Caco-2 (cell line): Measurements from ENCODE around the gene NAA11. TPM values are rescaled to one million over a fixed set of nuclear protein-coding genes. Genes with fewer than 3 reads are reported as not detected.

Experiments
- BruUV-seq: library from RNA; stranded (reverse); fragments of 400-500 nt; replicated peaks from 2 replicates; lab custom pipeline; 2021; lab: Mats Ljungman, UMichigan
- CTCF ChIA-PET: fragments of 300-600 bp; sonication (Branson Sonifier 250); formaldehyde crosslinking; loops from one replicate; lab custom pipeline; 2022; ENCODE audit warnings: antibody characterized with exemption; lab: Charles Lee
- POLR2A ChIA-PET: fragments of 300-600 bp; sonication (Branson Sonifier 250); formaldehyde crosslinking; loops from one replicate; lab custom pipeline; 2022; ENCODE audit warnings: antibody characterized with exemption; lab: Charles Lee
- DNase-seq, 2 experiments: peaks; one replicate each; pipeline versions ENCODE4 v3.0.0 to v3.0.0-alpha.2; 2020 to 2022
- H3K27me3 ChIP-seq: replicated peaks from 2 replicates; pipeline ENCODE4 v1.6.0; 2011; ENCODE audit warnings: low read length; ENCODE audit not compliant: control insufficient read depth, insufficient read depth
- H3K36me3 ChIP-seq: 2 replicates; pipeline ENCODE4 v1.5.1; 2011; ENCODE audit warnings: low read length; ENCODE audit not compliant: control insufficient read depth, insufficient read depth
- H3K4me1 ChIP-seq: fragments of 250-450 bp; sonication (Bioruptor Pico); 2 replicates; pipeline ENCODE4 v1.5.1; 2020; ENCODE audit warnings: mild to moderate bottlenecking
- H3K4me3 ChIP-seq: 2 replicates; pipeline ENCODE4 v1.5.1; 2011; ENCODE audit warnings: low read depth, mild to moderate bottlenecking, control low read depth, low read length
- H3K9me3 ChIP-seq: fragments of 250-450 bp; sonication (Bioruptor Pico); 2 replicates; pipeline ENCODE4 v1.5.1; 2020; ENCODE audit warnings: mild to moderate bottlenecking, moderate library complexity
- H3K27ac Mint-ChIP-seq: one replicate; pipeline ENCODE4 v1.8.0; 2022; ENCODE audit warnings: mixed read lengths; ENCODE audit not compliant: unreplicated experiment
- H3K27me3 Mint-ChIP-seq: one replicate; pipeline ENCODE4 v1.8.0; 2022; ENCODE audit warnings: mixed read lengths; ENCODE audit not compliant: insufficient read depth, unreplicated experiment
- H3K36me3 Mint-ChIP-seq: one replicate; pipeline ENCODE4 v1.8.0; 2022; ENCODE audit warnings: mild to moderate bottlenecking, mixed read lengths; ENCODE audit not compliant: insufficient read depth, unreplicated experiment
- H3K4me1 Mint-ChIP-seq: one replicate; pipeline ENCODE4 v1.8.0; 2022; ENCODE audit warnings: low read depth, mixed read lengths; ENCODE audit not compliant: unreplicated experiment
- H3K4me3 Mint-ChIP-seq: one replicate; pipeline ENCODE4 v1.8.0; 2022; ENCODE audit warnings: mild to moderate bottlenecking, moderate library complexity, mixed read lengths; ENCODE audit not compliant: unreplicated experiment
- H3K9me3 Mint-ChIP-seq: one replicate; pipeline ENCODE4 v1.8.0; 2022; ENCODE audit warnings: mixed read lengths; ENCODE audit not compliant: unreplicated experiment
- intact Hi-C: fragments of 100-400 bp; cut with micrococcal nuclease; formaldehyde crosslinking; loops from one replicate; pipeline ENCODE4 v1.10.0; 2022; ENCODE audit not compliant: unreplicated experiment
- total RNA-seq: library from RNA; stranded (reverse); gene quantifications from 2 replicates; pipeline ENCODE4 v1.2.3, GENCODE V29; 2022
- TF ChIP-seq, protein P1 (sequence below), 2 experiments: fragments of 200-600 bp in 1 of 2; IDR thresholded peaks; 1 replicate in 1 of 2; 2 replicates in 1 of 2; pipeline versions ENCODE4 v1.5.1 to v1.8.0; 2011 to 2022; ENCODE audit warnings: antibody characterized with exemption in 1 of 2, control low read depth in 1 of 2, inconsistent platforms in 1 of 2, low read depth in 1 of 2, low read length in 1 of 2, mild to moderate bottlenecking in 1 of 2, moderate library complexity in 1 of 2; ENCODE audit not compliant: insufficient read depth in 1 of 2, severe bottlenecking in 1 of 2, unreplicated experiment in 1 of 2

Gene NAA11
- total RNA-seq, 1 experiment from 2014 or later: not detected

- BruUV-seq: no TSS peak
- intact Hi-C loops: no loop called here
- POLR2A ChIA-PET: no interaction called here
- Mint-ChIP-seq H3K27me3 (no peaks in the 10 kb centered on the region), H3K27ac (no peak overlapping the region), H3K36me3 (no peaks in the 10 kb centered on the region), H3K4me1 (no peaks in the 10 kb centered on the region), H3K9me3 (no peaks in the 10 kb centered on the region), H3K4me3 (no peak overlapping the region)
- TF ChIP-seq, protein P1, sequence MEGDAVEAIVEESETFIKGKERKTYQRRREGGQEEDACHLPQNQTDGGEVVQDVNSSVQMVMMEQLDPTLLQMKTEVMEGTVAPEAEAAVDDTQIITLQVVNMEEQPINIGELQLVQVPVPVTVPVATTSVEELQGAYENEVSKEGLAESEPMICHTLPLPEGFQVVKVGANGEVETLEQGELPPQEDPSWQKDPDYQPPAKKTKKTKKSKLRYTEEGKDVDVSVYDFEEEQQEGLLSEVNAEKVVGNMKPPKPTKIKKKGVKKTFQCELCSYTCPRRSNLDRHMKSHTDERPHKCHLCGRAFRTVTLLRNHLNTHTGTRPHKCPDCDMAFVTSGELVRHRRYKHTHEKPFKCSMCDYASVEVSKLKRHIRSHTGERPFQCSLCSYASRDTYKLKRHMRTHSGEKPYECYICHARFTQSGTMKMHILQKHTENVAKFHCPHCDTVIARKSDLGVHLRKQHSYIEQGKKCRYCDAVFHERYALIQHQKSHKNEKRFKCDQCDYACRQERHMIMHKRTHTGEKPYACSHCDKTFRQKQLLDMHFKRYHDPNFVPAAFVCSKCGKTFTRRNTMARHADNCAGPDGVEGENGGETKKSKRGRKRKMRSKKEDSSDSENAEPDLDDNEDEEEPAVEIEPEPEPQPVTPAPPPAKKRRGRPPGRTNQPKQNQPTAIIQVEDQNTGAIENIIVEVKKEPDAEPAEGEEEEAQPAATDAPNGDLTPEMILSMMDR (IDR thresholded peaks at IDR 0.05; ENCODE audit: insufficient read depth in 1 of 2, low read depth in 1 of 2, low read length in 1 of 2, severe bottlenecking in 1 of 2, unreplicated experiment in 1 of 2): no peak
- Histone ChIP-seq H3K4me1 (no peaks in the 10 kb centered on the region), H3K9me3 (no peaks in the 10 kb centered on the region), H3K27me3 (no peaks in the 10 kb centered on the region), H3K4me3 (no peak overlapping the region), H3K36me3 (no peaks in the 10 kb centered on the region)
- DNase-seq: no peak
- CTCF ChIA-PET: no interaction called here
Measured at GRCh38 chr4:79267671-79268070, 58.2 kb downstream of the NAA11 start.

Other genes with a start within 250 kb of the NAA11 start
- gene GK2, start 82.2 kb upstream of the NAA11 start, total RNA-seq: not detected in 2 replicates